GM19455 (cell line): Measurements from ENCODE around the gene SH3BP5.

ENCODE experiments used
- ATAC-seq: cut with Tn5 transposase; IDR thresholded peaks from one replicate; pipeline ENCODE4 v1.9.1; 2021; ENCODE audit not compliant: unreplicated experiment

SH3BP5 gene

DNA sequence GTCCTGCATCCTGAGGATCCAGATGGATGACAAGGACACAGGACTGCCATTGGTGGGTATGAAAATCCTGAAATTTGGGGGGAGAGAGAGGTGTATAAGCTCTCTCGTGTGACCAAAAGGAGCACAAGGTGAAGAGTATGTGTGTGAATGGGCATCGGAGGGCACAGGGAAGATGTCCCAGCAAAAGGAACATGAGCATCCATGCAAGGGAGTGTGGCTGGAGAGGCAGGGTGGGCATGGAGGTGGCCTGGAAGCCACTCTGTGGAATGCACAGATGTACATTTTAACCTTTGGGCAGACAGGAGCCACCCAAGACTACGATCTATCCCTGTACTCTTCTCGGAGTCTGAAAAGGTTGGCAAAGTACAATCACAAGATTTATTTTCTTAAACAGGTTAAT is 71.9 kb downstream of the SH3BP5 start:
- no peak for ATAC-seq

DNA sequence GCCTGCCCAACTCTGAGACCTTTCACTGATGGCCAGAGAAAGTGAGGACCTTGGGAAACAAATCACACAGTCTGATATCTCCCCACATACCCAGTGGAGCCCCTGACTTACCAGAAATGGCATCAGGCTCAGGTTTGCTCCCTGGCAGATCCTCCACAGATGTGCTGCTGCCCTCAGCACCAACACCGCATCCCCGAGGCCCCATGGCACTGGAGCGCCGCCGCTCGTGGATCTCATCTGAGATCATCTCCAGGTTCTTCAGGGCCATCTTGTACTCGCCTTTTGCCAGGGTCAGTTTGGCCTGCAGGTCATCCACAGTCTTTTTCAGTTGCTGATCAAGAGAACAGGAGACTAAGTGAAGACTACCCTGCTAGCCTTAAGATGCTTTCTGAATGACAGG is 73.7 kb downstream of the SH3BP5 start:
- no peak for ATAC-seq

DNA sequence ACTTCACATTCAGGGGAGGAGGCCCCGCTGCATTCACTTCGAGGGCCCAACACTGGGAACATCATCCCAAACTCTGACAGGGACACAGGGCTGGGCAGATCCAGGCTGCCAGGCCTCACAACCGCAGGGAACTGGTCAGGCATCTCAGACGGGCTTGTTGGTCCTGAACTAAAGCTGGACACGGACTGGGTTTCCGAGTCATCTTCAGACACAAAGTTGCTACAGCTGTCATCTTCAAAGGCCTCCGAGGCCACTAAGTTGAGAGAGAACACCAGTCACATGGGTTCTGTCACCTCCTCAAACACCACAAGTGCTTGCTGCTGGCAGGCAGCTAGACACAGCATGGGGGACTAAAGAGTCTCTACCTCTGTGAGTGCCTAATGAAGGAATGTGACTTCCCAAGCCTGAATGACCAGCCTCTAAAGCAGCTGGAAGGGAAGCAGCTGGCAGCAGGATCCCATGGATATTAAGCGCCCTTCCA is 75.5 kb downstream of the SH3BP5 start:
- ATAC-seq = no peak

DNA sequence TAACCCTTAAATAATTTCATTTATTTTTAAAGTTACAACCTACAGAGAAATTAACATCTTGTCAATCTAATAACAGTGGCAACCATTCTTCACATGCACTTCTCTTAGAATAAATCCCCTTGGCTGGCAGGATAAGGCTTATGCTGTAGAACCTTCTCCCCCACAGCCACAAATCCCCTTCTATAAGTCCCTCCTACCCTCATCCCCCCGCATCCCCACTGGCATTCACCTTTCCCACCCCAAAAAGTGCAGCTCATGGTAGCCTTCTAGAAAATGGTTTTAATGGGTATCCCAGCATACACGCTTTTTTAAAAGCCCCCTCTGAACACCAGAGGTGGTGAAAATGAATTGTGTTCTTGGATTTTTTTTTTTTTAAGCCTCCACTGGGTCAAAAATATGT is 77.2 kb downstream of the SH3BP5 start:
- ATAC-seq = no peak

DNA sequence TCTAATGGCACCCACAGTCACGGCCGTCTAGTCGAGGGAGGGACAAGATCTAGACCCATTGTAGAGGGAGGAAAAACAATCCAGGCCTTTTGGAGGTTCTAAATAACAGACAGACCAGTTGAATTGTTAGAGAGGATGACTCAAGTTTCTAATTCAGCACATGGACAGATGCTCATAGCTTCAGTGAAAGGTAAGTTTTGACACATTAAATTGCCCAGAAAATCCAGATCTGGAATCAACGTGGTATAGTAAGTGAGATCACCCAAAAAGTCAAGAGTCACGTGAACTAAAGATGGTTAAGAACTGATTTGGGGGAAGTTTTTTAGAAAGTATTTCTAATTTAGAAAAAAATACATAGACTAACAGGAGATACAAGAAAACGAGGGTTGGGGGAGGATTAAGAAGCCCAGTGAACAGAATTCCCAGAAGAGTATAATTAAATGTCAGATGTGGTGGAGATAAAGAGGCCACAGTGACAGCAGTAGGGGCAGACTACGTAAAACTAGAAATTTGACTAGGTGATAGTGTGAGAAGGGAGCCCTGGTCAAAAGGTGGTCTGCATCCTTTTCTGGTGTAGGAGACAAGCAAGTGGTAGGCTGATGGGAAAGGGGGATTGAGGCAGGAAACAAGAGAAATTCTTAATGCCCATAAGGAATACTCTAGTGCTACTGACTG is 79.2 kb downstream of the SH3BP5 start:
- ATAC-seq = no peak

DNA sequence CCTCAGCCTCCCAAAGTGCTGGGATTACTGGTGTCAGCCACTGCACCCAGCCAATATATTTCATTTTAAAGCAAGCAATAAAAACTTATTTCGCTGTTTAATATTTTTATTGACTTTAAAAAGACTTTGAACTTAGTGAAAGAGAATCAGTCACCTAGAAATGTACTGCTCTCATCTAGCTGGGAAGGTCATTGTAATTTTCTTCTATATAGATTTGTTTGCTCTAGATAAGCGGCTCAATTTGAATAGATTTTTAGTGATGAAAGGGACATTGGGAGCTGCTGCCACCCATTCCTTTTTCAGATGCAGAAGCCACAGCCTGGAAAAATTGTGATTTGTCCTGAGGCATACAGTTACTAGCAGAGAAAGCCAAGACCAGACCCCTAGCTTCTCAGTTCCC is 86.2 kb downstream of the SH3BP5 start:
- ATAC-seq = no peak

DNA sequence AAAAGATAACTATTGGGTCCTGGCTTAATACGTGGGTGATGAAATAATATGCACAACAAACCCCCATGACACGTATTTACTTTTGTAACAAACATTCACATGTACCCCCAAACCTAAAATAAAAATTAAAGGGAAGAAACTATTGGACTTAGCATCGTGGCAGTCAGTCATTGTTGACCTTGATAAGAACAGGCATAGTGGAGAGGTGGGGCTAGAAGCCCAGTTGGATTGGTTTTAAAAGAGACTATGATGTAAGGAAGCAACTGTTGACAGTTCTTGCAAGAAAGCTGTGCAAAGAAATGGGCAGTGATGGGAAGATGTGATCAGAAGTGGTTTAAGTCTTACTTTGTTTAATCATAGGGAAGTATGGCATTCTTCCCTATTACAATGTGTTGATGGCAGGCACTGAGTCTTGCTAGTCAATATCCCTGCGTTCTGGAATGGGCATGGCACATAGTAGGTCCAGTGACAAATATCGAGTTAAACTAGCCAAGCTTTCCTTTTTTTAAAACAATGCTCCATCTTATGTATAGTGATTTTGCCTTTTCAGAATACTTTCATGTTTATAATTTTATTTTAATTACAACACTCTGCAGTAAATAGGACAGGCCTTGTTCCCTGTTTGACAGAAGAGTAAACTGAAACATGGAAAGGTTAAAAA is 88.4 kb downstream of the SH3BP5 start:
- ATAC-seq = no peak

DNA sequence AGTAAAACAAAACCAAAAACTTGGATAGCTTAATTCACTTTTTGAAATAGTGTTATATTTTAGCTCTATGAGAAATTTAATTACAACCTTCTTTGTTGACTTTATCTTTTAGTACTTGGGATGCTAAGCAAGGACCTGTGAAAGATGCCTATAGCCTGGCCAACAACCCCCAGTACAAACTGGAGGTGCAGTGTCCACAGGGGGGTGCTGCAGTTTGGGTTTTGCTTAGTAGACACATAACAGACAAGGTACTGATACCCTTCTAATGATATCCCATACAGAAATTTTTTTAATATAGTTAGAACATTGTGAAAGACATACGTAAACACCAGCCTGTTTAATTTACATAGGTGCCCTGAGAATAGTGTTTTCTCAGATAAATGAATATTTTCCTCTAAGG is 91.0 kb downstream of the SH3BP5 start:
- ATAC-seq = no peak

DNA sequence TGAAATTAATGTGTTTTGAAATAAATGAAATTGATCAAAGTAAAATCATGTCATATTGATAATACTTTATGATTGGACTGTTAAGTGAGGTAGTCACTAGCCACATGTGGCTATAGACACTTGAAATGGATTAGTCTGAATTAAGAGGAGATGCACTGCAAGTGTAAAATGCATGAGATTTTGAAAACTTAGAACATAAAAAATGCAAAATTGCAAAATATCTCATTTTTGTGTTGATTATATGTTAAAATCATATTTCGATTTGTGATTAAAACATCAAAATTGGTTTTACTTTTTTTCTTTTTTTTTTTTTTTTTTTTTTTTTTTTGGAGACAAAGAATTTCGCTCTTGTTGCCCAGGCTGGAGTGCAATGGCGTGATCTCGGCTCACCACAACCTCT is 103.1 kb downstream of the SH3BP5 start:
- no peak for ATAC-seq

DNA sequence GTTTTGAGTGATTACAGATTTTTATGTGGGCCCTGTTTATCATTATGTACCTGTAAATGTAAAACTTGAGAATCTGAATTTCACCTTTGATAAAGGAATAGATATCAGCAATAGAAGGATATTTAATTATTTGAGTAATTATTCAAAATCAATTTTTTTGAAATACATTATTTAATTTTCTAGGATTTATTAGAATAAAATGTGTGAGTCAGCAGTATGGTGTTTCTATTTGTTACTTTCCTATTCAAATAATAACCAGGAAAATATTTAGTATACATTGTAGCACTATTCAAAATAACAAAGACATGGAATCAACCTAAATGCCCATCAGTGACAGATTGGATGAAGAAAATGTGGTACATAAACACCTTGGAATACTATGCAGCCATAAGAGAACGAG is 104.2 kb downstream of the SH3BP5 start:
- ATAC-seq = no peak

DNA sequence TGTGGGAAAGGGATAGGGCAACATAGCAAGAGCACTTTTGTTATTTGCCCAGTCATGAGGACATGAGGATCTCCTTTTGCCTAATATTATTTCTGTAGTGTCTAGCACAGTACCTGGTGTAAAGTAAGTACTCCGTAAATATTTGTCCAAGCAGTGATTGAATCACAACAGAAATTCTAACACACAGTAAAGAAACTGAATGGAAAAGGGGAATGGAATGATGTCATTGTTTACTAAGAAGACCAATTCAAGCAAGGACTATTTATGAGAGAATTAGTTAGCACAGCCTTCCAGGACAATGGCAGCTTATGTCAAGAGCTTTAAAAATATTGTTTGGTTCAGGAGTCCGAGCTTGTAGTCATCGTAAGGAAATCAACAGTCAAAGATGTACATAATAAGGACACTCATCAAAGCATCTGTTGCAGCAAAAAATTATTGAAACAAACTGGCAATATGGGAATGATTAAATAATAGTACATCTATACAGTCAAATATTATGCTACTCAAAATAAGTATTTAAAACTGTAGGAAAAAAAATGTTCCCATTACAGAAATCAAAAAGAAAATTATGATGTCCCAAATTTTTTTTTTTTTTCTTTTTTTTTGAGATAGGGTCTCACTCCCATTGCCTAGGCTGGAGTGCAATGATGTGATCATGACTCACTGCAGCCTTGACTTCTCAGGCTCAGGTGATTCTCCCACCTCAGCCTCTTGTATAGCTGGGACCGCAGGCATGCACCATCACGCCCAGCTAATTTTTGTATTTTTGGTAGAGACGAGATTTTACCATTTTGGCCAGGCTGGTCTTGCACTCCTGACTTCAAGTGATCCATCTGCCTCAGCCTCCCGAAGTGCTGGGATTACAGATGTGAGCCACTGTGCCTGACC is 108.5 kb downstream of the SH3BP5 start:
- no peak for ATAC-seq

DNA sequence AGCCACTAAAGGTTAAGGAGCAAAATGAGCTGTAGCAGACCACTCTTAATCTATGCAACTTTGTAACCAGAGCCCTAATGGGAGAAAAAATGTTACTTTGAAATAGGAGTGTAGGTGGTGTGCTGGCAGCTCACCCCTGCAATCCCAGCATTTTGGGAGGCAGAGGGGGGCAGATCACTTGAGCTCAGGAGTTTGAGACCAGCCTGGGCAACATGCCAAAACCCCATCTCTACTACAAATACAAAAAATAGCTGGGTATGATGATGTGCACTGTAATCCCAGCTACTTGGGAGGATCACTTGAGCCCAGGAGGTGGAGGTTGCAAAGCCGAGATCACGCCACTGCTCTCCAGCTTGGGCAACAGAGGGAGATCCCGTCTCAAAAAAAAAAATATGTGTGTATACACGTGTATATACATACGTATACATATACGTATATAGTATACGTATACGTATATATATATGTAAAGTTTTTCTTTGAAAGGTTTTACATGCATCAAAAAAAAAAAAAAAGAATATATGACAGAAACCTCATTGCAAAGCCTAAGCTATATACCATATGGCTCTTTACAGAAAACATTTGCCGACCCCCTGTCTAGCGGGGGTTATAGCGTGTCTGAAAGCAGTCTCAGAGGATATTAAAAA is 110.7 kb downstream of the SH3BP5 start:
- no peak for ATAC-seq

DNA sequence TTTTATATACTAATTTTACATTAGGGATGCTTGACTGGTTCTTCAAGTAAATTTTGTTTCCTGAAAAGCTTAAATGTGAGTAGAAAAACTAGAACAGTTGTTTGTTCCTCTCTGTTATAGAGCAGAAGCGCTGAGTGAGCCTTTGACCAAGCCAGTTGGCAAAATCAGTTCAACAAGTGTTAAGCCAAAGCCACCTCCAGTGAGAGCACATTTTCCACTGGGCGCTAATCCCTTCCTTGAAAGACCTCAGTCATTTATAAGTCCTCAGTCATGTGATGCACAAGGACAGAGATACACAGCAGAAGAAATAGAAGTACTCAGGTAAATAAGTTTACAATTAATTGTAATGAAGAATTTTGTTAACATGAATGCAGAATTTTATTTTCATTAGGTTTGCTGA is 111.7 kb downstream of the SH3BP5 start:
- ATAC-seq = no peak

DNA sequence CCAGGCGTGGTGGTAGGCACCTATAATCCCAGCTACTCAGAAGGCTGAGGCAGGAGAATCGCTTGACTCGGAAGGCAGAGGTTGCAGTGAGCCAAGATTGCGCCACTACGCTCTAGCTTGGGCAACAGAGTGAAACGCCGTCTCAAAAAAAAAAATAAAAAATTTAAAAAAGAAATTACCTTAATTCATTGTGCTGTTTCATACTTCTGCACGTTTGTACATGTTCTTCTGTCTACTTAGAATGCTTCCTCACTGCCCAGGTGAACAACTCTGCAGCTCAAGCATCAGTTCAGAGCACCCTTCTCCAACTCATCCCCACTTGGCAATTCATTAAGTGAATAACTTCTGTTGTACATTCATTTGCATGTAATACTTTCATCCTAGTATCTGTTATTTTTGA is 112.3 kb downstream of the SH3BP5 start:
- no peak for ATAC-seq

DNA sequence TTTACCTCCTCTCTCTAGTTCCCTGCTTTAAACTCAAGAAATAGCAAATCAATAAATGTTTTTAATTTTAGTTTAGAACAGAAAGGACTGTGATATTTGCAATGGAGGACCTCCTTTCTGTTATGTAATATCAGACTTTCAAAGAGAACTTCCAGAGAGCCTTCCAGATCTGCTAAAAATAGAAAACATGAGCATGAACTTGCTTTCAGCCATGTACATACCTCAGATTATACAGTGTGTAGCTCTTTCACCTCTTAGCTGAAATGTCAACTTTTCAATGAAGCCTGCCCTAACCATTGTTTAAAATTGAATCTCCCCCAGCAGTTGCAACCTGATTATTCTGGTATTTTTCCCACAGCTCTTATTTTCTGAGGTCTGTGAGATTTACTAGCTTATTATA is 113.7 kb downstream of the SH3BP5 start:
- no peak for ATAC-seq

DNA sequence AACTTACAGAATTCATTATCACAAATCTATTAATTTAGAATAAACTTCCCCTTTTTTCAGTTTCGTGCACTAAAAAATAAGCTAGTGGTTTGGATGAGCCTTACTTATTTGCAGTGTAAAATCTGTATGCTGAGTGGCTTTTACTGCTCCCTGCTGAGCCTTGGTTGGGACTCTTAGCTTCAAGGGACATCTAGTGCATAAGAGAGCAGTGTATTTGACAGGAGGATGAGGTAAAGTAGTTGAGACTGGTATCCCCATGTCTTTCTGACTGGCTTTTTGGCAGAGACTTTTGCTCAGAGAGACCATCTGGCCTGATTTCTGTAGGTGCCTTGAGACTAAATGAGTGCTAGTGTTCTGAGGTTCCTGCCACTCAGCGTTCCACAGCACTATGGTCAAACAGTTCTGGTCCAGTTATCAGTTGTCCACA is 114.5 kb downstream of the SH3BP5 start:
- no peak for ATAC-seq

DNA sequence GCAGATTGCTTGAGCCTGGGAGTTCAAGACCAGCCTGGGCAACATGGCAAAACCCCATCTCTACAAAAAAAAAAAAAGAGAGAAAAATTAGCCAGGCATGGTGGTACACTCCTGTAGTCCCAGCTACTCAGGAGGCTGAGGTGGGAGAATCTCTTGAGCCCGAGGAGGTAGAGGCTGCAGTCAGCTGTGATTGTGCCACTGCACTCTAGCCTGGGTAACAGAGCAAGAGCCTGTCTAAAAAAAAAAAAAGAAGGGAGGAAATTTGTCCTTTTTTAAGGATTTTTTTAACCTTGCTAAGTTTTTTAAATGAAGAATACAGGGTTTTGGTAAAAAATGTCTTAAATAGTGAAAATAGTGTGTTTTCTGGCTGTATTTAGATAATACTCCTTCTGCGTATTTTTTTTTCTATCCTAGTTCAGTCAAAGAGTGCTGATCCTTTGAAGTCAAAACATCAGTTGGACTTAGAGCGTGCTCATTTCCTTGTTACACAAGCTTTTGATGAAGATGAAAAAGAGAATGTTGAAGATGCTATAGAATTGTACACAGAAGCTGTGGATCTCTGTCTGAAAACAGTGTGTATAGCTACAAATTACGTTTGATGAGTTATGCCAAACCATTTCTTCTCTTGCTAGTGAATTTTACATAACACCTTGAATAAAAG is 115.2 kb downstream of the SH3BP5 start:
- no peak for ATAC-seq

DNA sequence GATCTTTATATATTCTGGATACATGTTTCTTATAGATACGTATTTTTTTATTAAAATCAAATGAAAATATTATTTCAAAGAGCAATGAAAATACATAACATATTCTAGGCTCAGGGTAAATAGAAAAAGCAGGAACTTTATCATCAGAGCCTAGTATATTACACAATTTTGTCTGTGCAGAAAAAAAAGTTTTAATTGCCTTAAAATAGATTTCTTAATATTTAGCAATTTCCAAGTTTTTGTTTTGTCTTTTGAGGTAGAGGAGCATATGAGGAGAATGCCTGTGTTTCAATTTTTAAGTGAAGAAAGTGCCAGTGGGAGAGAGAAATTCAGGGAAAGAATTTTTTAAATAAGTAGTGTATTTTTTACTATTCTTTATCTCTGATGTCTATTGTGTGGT is 115.9 kb downstream of the SH3BP5 start:
- ATAC-seq = no peak

DNA sequence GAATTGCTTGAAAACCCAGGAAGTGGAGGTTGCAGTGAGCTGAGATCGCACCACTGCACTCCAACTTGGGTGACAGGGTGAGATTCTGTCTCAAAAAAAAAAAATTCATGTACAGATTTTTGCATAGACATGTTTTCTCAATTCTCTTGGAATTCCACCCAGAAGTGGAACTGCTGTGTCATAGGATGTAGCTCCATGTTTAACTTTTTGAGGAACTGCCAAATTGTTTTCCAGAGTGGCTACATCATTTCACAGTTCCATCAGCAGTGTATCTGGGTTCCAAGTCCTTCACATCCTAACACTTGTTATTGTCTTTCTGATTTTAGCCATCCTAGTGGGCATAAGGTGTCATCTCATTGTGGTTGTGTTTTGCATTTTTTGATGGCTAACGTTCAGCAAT is 116.4 kb downstream of the SH3BP5 start:
- no peak for ATAC-seq

DNA sequence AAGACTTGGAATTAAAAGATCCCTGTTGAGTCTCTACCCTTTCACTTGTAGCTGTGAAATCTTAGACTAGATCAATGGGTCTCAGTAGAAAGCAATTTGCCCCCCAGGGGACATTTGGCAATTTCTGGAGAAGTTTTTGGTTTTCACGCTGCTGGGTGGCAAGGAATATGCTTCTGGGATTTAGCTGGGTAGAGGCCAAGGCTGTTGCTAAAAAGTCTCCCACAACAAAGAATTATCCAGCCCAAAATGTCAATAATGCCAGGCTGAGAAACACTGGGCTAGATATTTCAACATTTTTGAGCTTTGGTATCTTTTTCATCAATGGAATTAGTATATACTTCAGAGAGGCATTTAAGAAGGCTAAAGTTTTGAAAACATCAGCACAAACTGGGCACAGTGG is 117.6 kb downstream of the SH3BP5 start:
- ATAC-seq = no peak

DNA sequence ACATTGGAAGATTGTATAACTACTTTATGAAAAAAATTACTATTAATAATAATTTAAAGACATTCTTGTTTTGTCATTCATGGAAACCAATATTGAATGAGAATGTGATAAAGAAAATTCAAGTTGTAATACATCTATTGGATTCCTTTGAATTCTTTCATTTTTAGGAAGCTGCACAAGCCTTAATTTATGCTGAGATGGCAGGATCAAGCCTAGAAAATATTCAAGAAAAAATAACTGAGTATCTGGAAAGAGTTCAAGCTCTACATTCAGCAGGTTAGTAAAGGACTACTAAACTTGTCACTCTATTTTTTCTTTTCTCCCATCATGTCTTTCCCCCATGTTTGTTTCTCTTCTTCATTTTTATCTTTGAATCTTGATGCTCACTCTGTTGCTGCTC is 120.4 kb downstream of the SH3BP5 start:
- ATAC-seq = no peak
